ENCODE data around the gene INPP5E. TPM values are rescaled to one million over a fixed set of nuclear protein-coding genes. Genes with fewer than 3 reads are reported as not detected.

The INPP5E gene
- total RNA-seq, 4 donors from 2014 or later = 10.2 to 21.3 (median 13.4) TPM

GRCh38 chr9:136386018-136386417, 53.6 kb downstream of the INPP5E start:
- Histone ChIP-seq H3K36me3 (peaks cover 24 to 67% of the 10 kb centered on the region in 2 donors), H3K4me3 (replicated peaks in 1 of 3) (no peak overlapping the region), H3K27ac (no peak overlapping the region), H3K9me3 (no peaks in the 10 kb centered on the region), H3K27me3 (no peaks in the 10 kb centered on the region), H3K4me1 (no peaks in the 10 kb centered on the region)
- WGBS, 2 donors = 90 to 96% methylated on average over 13 of the region's 13 CpGs
- intact Hi-C loops (cut with DNase I) = no loop called here
- no peak for TF ChIP-seq POLR2A (IDR thresholded peaks at IDR 0.05)
- TF ChIP-seq, protein P1, sequence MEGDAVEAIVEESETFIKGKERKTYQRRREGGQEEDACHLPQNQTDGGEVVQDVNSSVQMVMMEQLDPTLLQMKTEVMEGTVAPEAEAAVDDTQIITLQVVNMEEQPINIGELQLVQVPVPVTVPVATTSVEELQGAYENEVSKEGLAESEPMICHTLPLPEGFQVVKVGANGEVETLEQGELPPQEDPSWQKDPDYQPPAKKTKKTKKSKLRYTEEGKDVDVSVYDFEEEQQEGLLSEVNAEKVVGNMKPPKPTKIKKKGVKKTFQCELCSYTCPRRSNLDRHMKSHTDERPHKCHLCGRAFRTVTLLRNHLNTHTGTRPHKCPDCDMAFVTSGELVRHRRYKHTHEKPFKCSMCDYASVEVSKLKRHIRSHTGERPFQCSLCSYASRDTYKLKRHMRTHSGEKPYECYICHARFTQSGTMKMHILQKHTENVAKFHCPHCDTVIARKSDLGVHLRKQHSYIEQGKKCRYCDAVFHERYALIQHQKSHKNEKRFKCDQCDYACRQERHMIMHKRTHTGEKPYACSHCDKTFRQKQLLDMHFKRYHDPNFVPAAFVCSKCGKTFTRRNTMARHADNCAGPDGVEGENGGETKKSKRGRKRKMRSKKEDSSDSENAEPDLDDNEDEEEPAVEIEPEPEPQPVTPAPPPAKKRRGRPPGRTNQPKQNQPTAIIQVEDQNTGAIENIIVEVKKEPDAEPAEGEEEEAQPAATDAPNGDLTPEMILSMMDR (IDR thresholded peaks at IDR 0.05) = no peak
- no peak for DNase-seq

DNA sequence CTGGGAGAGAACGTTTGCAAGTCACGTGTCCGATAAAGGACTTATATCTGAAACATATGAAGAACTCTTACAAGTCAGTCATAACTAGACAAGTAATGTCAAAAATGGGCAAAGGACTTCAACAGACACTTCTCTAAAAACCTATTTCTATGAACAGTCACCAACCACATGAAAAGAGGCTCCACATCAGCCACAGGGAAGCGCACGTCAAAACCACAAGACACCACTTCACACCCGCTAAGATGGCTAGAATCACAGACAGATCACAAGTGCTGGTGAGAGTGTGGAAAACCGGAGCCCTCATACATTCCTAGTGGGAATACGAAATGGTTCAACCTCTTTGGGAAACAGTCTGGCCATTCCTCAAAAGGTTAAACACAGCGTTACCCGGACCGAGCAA, 54.6 kb downstream of the INPP5E start:
- H3K4me3 ChIP-seq (replicated peaks in 1 of 3) = no peak overlapping the region
- H3K9me3 ChIP-seq = no peaks in the 10 kb centered on the region
- no peak overlapping the region for H3K27ac ChIP-seq
- TF ChIP-seq, protein P1 (IDR thresholded peaks at IDR 0.05) = no peak
- TF ChIP-seq POLR2A (IDR thresholded peaks at IDR 0.05) = no peak
- 91 to 92% methylated on average over 11 of the region's 11 CpGs for WGBS, 2 donors
- H3K4me1 ChIP-seq = no peaks in the 10 kb centered on the region
- H3K36me3 ChIP-seq = peaks cover 29 to 67% of the 10 kb centered on the region in 2 donors
- no peaks in the 10 kb centered on the region for H3K27me3 ChIP-seq
- intact Hi-C loops (cut with DNase I) = no loop called here
- DNase-seq = no peak

- Histone ChIP-seq H3K27me3 (no peaks in the 10 kb centered on the region), H3K9me3 (no peaks in the 10 kb centered on the region), H3K27ac (no peak overlapping the region), H3K4me3 (replicated peaks in 1 of 3) (no peak overlapping the region), H3K4me1 (no peaks in the 10 kb centered on the region), H3K36me3 (peaks cover 41 to 57% of the 10 kb centered on the region in 2 donors)
- no peak for DNase-seq
- TF ChIP-seq POLR2A (IDR thresholded peaks at IDR 0.05) = no peak
- TF ChIP-seq, protein P1 (IDR thresholded peaks at IDR 0.05) = no peak
- intact Hi-C loops (cut with DNase I) = no loop called here
- 94 to 96% methylated on average over 18 to 19 of the region's 20 CpGs for WGBS, 2 donors
Measured at GRCh38 chr9:136383436-136383835, 56.2 kb downstream of the INPP5E start.

DNA sequence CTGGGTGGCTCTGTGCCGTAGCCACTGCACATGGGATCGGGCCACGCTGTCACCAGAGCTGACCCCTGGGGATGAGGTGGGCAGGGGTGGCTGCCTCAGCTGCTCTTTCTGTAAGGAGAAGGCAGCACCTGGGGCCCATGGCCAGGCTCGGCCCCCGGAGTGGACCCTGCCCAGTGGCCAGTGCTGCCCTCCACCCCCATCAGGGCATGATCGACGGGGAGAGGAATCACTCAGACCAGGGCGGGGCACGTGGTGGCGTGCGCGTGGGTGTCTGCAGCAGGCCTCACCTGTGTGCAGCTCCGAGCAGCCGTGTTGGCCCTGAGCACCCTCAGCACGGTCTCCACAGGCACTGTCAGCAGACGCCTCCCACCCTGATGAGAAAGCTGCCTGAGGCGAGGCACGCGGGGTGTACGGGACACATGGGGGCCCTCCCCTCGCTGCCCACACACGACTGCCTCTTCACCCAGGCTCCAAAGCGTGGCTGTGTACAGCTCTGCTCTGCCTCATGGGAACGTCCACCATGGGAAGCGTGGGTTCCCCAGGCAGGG, 57.6 kb downstream of the INPP5E start:
- H3K9me3 ChIP-seq = no peaks in the 10 kb centered on the region
- no peak for DNase-seq
- no peak overlapping the region for H3K4me3 ChIP-seq (replicated peaks in 1 of 3)
- H3K36me3 ChIP-seq = peaks cover 32 to 46% of the 10 kb centered on the region in 2 donors
- H3K4me1 ChIP-seq = no peaks in the 10 kb centered on the region
- intact Hi-C loops (cut with DNase I) = no loop called here
- no peaks in the 10 kb centered on the region for H3K27me3 ChIP-seq
- TF ChIP-seq, protein P1 (IDR thresholded peaks at IDR 0.05) = no peak
- no peak for TF ChIP-seq POLR2A (IDR thresholded peaks at IDR 0.05)
- no peak overlapping the region for H3K27ac ChIP-seq
- 89% methylated on average over 15 of the region's 25 CpGs; no CpG with 5 or more reads in 1 of the 2 donors for WGBS, 2 donors

GRCh38 chr9:136381311-136381710, 58.3 kb downstream of the INPP5E start:
- no peak overlapping the region for H3K27ac ChIP-seq
- H3K4me1 ChIP-seq = no peaks in the 10 kb centered on the region
- 90 to 94% methylated on average over 6 to 7 of the region's 9 CpGs for WGBS, 2 donors
- H3K9me3 ChIP-seq = no peaks in the 10 kb centered on the region
- H3K4me3 ChIP-seq (replicated peaks in 1 of 3) = no peak overlapping the region
- DNase-seq = no peak
- TF ChIP-seq, protein P1 (IDR thresholded peaks at IDR 0.05) = no peak
- no peak for TF ChIP-seq POLR2A (IDR thresholded peaks at IDR 0.05)
- intact Hi-C loops (cut with DNase I) = no loop called here
- peaks cover 29 to 42% of the 10 kb centered on the region in 2 donors for H3K36me3 ChIP-seq
- H3K27me3 ChIP-seq = no peaks in the 10 kb centered on the region
